HCT116 (cell line): Measurements from ENCODE around the gene PTTG2. TPM values are rescaled to one million over a fixed set of nuclear protein-coding genes. Genes with fewer than 3 reads are reported as not detected.

Experiments used
- ATAC-seq: fragments of 200-7000 bp; cut with Tn5 transposase; 2 replicates; pipeline ENCODE4 v1.9.1; 2020; ENCODE audit warnings: mild to moderate bottlenecking, moderate library complexity
- BruUV-seq: library from RNA; stranded (reverse); fragments of 400-500 nt; replicated peaks from 2 replicates; lab custom pipeline; 2021; lab: Mats Ljungman, UMichigan
- CTCF ChIA-PET: fragments of 300-600 bp; sonication (Branson Sonifier 250); formaldehyde crosslinking; loops from one replicate; lab custom pipeline; 2021; ENCODE audit warnings: antibody characterized with exemption; lab: Charles Lee
- POLR2A ChIA-PET: fragments of 300-600, 350-600 bp; sonication (Branson Sonifier 250); formaldehyde crosslinking; loops from one replicate; lab custom pipeline; 2021; ENCODE audit warnings: antibody characterized with exemption; lab: Charles Lee
- RAD21 ChIA-PET, 2 experiments: fragments of 300-600 bp; sonication (Branson Sonifier 250); formaldehyde crosslinking; loops; one replicate each; lab custom pipeline; 2023; ENCODE audit warnings: low total read pairs in 2 of 2; ENCODE audit not compliant: uncharacterized antibody in 2 of 2, unreplicated experiment in 2 of 2, low non-redundant PET in 1 of 2; lab: Charles Lee
- DNase-seq: peaks from one replicate; pipeline ENCODE4 v3.0.0-alpha.2; 2010; ENCODE audit warnings: low read depth, low spot score
- H2AFZ ChIP-seq: fragments of 200-600 bp; shearing (Covaris generic), sonication (generic); 2 replicates; pipeline ENCODE4 v1.6.1; 2017; ENCODE audit warnings: low read depth, mixed run types, mixed read lengths, antibody characterized with exemption, low read length; ENCODE audit not compliant: poor library complexity, severe bottlenecking
- H3K27ac ChIP-seq: 2 replicates; pipeline ENCODE4 v1.5.1; 2012; ENCODE audit warnings: low read depth, low read length
- H3K27me3 ChIP-seq: fragments of 200-600 bp; sonication (generic); 2 replicates; pipeline ENCODE4 v1.6.1; 2016; ENCODE audit warnings: mixed run types, low read length, mixed read lengths; ENCODE audit not compliant: insufficient read depth
- H3K36me3 ChIP-seq, 2 experiments: fragments of 200-500 bp in 1 of 2; fragments of 200-600 bp in 1 of 2; sonication (Bioruptor generic) in 1 of 2; sonication (generic) in 1 of 2; 2 replicates each; pipeline versions ENCODE4 v1.5.1 to v1.6.1; 2014 to 2016; ENCODE audit warnings: low read length in 2 of 2, inconsistent platforms in 1 of 2, mixed read lengths in 1 of 2, mixed run types in 1 of 2; ENCODE audit not compliant: insufficient read depth in 2 of 2, control insufficient read depth in 1 of 2
- H3K4me1 ChIP-seq, 2 experiments: fragments of 200-600 bp in 1 of 2; sonication (generic) in 1 of 2; 2 replicates each; pipeline versions ENCODE4 v1.5.1 to v1.6.1; 2012 to 2017; ENCODE audit warnings: low read length in 2 of 2, inconsistent platforms in 1 of 2, mild to moderate bottlenecking in 1 of 2, mixed read lengths in 1 of 2, mixed run types in 1 of 2, moderate library complexity in 1 of 2; ENCODE audit not compliant: insufficient read depth in 2 of 2, control insufficient read depth in 1 of 2
- H3K4me2 ChIP-seq: fragments of 200-600 bp; sonication (generic); 2 replicates; pipeline ENCODE4 v1.6.1; 2017; ENCODE audit warnings: mixed run types, low read length, mixed read lengths
- H3K4me3 ChIP-seq, 2 experiments: fragments of 200-600 bp in 1 of 2; sonication (generic) in 1 of 2; replicated peaks in 1 of 2; 2 replicates each; pipeline ENCODE4 v1.5.1; 2011 to 2016; ENCODE audit warnings: low read length in 2 of 2, control low read depth in 1 of 2, low read depth in 1 of 2, mild to moderate bottlenecking in 1 of 2, mixed read lengths in 1 of 2, mixed run types in 1 of 2
- H3K79me2 ChIP-seq: fragments of 200-600 bp; sonication (generic); 2 replicates; pipeline ENCODE4 v1.6.1; 2017; ENCODE audit warnings: mild to moderate bottlenecking, mixed run types, low read length, moderate library complexity, mixed read lengths; ENCODE audit not compliant: insufficient read depth
- H3K9ac ChIP-seq: fragments of 200-600 bp; sonication (generic); 2 replicates; pipeline ENCODE4 v1.6.1; 2016; ENCODE audit warnings: low read length, mixed read lengths
- H3K9me2 ChIP-seq: fragments of 200-600 bp; sonication (generic), shearing (Covaris generic); 2 replicates; pipeline ENCODE4 v1.6.1; 2017; ENCODE audit warnings: mixed run types, mild to moderate bottlenecking, moderate library complexity; ENCODE audit not compliant: insufficient read depth
- H3K9me3 ChIP-seq, 2 experiments: fragments of 200-500 bp in 1 of 2; fragments of 200-600 bp in 1 of 2; sonication (Bioruptor generic) in 1 of 2; sonication (generic) in 1 of 2; 2 replicates each; pipeline ENCODE4 v1.6.1; 2014 to 2017; ENCODE audit warnings: low read length in 2 of 2, mixed read lengths in 2 of 2, inconsistent platforms in 1 of 2, low read depth in 1 of 2, mild to moderate bottlenecking in 1 of 2, mixed run types in 1 of 2, moderate library complexity in 1 of 2; ENCODE audit not compliant: control insufficient read depth in 1 of 2, insufficient read depth in 1 of 2
- H4K20me1 ChIP-seq: fragments of 200-600 bp; sonication (generic), shearing (Covaris generic); 2 replicates; pipeline ENCODE4 v1.6.1; 2017; ENCODE audit warnings: mixed run types, mild to moderate bottlenecking, moderate library complexity; ENCODE audit not compliant: insufficient read depth
- CEBPB ChIP-seq: IDR thresholded peaks from 2 replicates; pipeline ENCODE4 v1.6.1; 2012; ENCODE audit warnings: low read depth
- EGR1 ChIP-seq: IDR thresholded peaks from 2 replicates; pipeline ENCODE4 v1.6.1; 2012; ENCODE audit warnings: low read depth
- ELF1 ChIP-seq: IDR thresholded peaks from 2 replicates; pipeline ENCODE4 v1.6.1; 2012; ENCODE audit warnings: low read depth, borderline replicate concordance
- EZH2phosphoT487 ChIP-seq: fragments of 200-600 bp; IDR thresholded peaks from 2 replicates; pipeline ENCODE4 v1.6.1; 2018; ENCODE audit warnings: antibody characterized with exemption, borderline replicate concordance
- FOSL1 ChIP-seq: IDR thresholded peaks from 2 replicates; pipeline ENCODE4 v1.6.1; 2012; ENCODE audit warnings: low read depth
- POLR2A ChIP-seq: IDR thresholded peaks from 2 replicates; pipeline ENCODE4 v1.7.0; 2011; ENCODE audit warnings: borderline replicate concordance; ENCODE audit not compliant: insufficient read depth, insufficient read length; ENCODE audit errors: extremely low read depth
- RAD21 ChIP-seq: IDR thresholded peaks from 2 replicates; pipeline ENCODE4 v1.6.1; 2012; ENCODE audit warnings: low read depth, mild to moderate bottlenecking
- SIN3A ChIP-seq: IDR thresholded peaks from 2 replicates; pipeline ENCODE4 v1.6.1; 2012; ENCODE audit warnings: low read depth
- SP1 ChIP-seq: IDR thresholded peaks from 2 replicates; pipeline ENCODE4 v1.6.1; 2012; ENCODE audit warnings: low read depth
- TCF7L2 ChIP-seq: IDR thresholded peaks from 2 replicates; pipeline ENCODE4 v1.7.0; 2011; ENCODE audit warnings: borderline replicate concordance, inconsistent platforms; ENCODE audit not compliant: insufficient read depth, insufficient read length; ENCODE audit errors: extremely low read depth
- YY1 ChIP-seq: IDR thresholded peaks from 2 replicates; pipeline ENCODE4 v1.6.1; 2011; ENCODE audit warnings: low read length, low read depth, moderate library complexity, mild to moderate bottlenecking; ENCODE audit not compliant: insufficient replicate concordance; ENCODE audit errors: extremely low read depth
- ZBTB33 ChIP-seq: IDR thresholded peaks from 2 replicates; pipeline ENCODE4 v1.6.1; 2011; ENCODE audit warnings: mild to moderate bottlenecking, low read length, moderate library complexity; ENCODE audit not compliant: insufficient replicate concordance; ENCODE audit errors: extremely low read depth
- ZFX ChIP-seq: fragments of 450-650 bp; IDR thresholded peaks from 2 replicates; pipeline ENCODE4 v1.6.1; 2017
- ZNF274 ChIP-seq: fragments of 200-500 bp; sonication (Bioruptor generic); IDR thresholded peaks from 2 replicates; pipeline ENCODE4 v1.6.1; 2014; ENCODE audit warnings: mild to moderate bottlenecking, low read depth, low read length, inconsistent platforms
- intact Hi-C: fragments of 100-400 bp; cut with micrococcal nuclease; formaldehyde crosslinking; loops from 2 replicates; pipeline ENCODE4 v1.10.0; 2022
- total RNA-seq: library from RNA; stranded (reverse); gene quantifications from one replicate; pipeline ENCODE4 v1.2.1, GENCODE V29; 2021; ENCODE audit not compliant: unreplicated experiment
- TF ChIP-seq, protein P1 (sequence below): IDR thresholded peaks from 2 replicates; pipeline ENCODE4 v1.6.1; 2012
- TF ChIP-seq, protein P2 (sequence below): IDR thresholded peaks from 2 replicates; pipeline ENCODE4 v1.6.1; 2012; ENCODE audit warnings: low read depth
- TF ChIP-seq, protein P3 (sequence below): IDR thresholded peaks from 2 replicates; pipeline ENCODE4 v1.6.1; 2012
- TF ChIP-seq, protein P4 (sequence below), 3 experiments: fragments of 200-600 bp in 1 of 3; sonication (generic) in 1 of 3; IDR thresholded peaks in 2 of 3; conservative IDR thresholded peaks in 1 of 3; 2 replicates each; pipeline ENCODE4 v1.5.1; 2012 to 2017; ENCODE audit warnings: low read depth in 2 of 3, low read length in 2 of 3, antibody characterized with exemption in 1 of 3, borderline replicate concordance in 1 of 3, control low read depth in 1 of 3, mild to moderate bottlenecking in 1 of 3, mixed read lengths in 1 of 3, mixed run types in 1 of 3, moderate library complexity in 1 of 3; ENCODE audit not compliant: insufficient read depth in 1 of 3

Gene PTTG2
- total RNA-seq, 1 experiment from 2014 or later = not detected

GRCh38 chr4:37914539-37914938, 45.7 kb upstream of the PTTG2 start:
- Histone ChIP-seq H2AFZ (no peak overlapping the region), H4K20me1 (no peaks in the 10 kb centered on the region), H3K79me2 (no peaks in the 10 kb centered on the region), H3K9ac (no peak overlapping the region), H3K4me3 (no peak overlapping the region), H3K9me2 (no peaks in the 10 kb centered on the region), H3K27me3 (no peaks in the 10 kb centered on the region), H3K4me2 (no peak overlapping the region), H3K27ac (no peak overlapping the region), H3K36me3 (no peaks in the 10 kb centered on the region), H3K4me1 (no peaks in the 10 kb centered on the region), H3K9me3 (no peaks in the 10 kb centered on the region)
- RAD21 ChIA-PET = no interaction called here
- no TSS peak for BruUV-seq
- DNase-seq (no peak), ATAC-seq (no peak)
- CTCF ChIA-PET = no interaction called here
- intact Hi-C loops = no loop called here
- POLR2A ChIA-PET = no interaction called here
- TF ChIP-seq, protein P1, sequence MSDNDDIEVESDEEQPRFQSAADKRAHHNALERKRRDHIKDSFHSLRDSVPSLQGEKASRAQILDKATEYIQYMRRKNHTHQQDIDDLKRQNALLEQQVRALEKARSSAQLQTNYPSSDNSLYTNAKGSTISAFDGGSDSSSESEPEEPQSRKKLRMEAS = no peak
- TF ChIP-seq POLR2A (no peak), EZH2phosphoT487 (no peak), RAD21 (no peak), TCF7L2 (no peak), FOSL1 (no peak), EGR1 (no peak), ZFX (no peak), ZBTB33 (no peak), SP1 (no peak), SIN3A (no peak), YY1 (no peak), ELF1 (no peak), ZNF274 (no peak), CEBPB (no peak)
- TF ChIP-seq, protein P2, sequence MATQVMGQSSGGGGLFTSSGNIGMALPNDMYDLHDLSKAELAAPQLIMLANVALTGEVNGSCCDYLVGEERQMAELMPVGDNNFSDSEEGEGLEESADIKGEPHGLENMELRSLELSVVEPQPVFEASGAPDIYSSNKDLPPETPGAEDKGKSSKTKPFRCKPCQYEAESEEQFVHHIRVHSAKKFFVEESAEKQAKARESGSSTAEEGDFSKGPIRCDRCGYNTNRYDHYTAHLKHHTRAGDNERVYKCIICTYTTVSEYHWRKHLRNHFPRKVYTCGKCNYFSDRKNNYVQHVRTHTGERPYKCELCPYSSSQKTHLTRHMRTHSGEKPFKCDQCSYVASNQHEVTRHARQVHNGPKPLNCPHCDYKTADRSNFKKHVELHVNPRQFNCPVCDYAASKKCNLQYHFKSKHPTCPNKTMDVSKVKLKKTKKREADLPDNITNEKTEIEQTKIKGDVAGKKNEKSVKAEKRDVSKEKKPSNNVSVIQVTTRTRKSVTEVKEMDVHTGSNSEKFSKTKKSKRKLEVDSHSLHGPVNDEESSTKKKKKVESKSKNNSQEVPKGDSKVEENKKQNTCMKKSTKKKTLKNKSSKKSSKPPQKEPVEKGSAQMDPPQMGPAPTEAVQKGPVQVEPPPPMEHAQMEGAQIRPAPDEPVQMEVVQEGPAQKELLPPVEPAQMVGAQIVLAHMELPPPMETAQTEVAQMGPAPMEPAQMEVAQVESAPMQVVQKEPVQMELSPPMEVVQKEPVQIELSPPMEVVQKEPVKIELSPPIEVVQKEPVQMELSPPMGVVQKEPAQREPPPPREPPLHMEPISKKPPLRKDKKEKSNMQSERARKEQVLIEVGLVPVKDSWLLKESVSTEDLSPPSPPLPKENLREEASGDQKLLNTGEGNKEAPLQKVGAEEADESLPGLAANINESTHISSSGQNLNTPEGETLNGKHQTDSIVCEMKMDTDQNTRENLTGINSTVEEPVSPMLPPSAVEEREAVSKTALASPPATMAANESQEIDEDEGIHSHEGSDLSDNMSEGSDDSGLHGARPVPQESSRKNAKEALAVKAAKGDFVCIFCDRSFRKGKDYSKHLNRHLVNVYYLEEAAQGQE = no peak
- TF ChIP-seq, protein P3, sequence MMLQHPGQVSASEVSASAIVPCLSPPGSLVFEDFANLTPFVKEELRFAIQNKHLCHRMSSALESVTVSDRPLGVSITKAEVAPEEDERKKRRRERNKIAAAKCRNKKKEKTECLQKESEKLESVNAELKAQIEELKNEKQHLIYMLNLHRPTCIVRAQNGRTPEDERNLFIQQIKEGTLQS = no peak
- TF ChIP-seq, protein P4, sequence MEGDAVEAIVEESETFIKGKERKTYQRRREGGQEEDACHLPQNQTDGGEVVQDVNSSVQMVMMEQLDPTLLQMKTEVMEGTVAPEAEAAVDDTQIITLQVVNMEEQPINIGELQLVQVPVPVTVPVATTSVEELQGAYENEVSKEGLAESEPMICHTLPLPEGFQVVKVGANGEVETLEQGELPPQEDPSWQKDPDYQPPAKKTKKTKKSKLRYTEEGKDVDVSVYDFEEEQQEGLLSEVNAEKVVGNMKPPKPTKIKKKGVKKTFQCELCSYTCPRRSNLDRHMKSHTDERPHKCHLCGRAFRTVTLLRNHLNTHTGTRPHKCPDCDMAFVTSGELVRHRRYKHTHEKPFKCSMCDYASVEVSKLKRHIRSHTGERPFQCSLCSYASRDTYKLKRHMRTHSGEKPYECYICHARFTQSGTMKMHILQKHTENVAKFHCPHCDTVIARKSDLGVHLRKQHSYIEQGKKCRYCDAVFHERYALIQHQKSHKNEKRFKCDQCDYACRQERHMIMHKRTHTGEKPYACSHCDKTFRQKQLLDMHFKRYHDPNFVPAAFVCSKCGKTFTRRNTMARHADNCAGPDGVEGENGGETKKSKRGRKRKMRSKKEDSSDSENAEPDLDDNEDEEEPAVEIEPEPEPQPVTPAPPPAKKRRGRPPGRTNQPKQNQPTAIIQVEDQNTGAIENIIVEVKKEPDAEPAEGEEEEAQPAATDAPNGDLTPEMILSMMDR (IDR thresholded peaks at IDR 0.05 in 2 of 3, conservative IDR thresholded peaks at IDR 0.05 in 1 of 3; ENCODE audit: borderline replicate concordance in 1 of 3, insufficient read depth in 1 of 3, low read depth in 2 of 3, low read length in 2 of 3) = no peak
